GM12891 (cell line): ENCODE results near the gene RYR2.

Experiments used
- POLR2AphosphoS5 ChIP-seq: IDR thresholded peaks from 2 replicates; pipeline ENCODE4 v1.6.1; 2011; ENCODE audit warnings: low read depth, low read length, control low read depth
- TAF1 ChIP-seq: IDR thresholded peaks from 2 replicates; pipeline ENCODE4 v1.6.1; 2011; ENCODE audit warnings: low read depth, low read length, control low read depth

- no peak for TF ChIP-seq POLR2AphosphoS5
- no peak for TF ChIP-seq TAF1
Observed at GRCh38 chr1:237025358-237026074, 16.5 kb upstream of the RYR2 start.
